ENCODE measurements around the gene PITPNC1.

DNA sequence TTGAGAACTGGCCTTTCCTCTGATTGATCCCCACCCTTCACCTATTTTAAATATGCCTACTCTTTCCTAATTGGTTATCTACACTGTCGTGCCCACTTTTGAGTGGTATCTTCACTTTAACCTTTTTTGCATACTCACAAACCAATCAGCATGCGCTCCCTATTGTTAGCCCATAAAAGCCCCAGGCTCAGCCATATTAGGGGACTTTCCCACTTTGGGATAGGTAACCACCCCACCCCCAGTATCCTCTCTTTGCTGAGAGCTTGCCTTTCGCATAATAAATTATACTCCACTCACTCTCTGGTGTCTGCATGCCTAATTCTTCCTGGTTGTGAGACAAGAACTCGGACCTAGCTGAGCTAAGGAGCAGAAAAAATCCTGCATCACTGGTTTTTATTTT, 281.2 kb downstream of the PITPNC1 start:
- TF ChIP-seq, protein P1, sequence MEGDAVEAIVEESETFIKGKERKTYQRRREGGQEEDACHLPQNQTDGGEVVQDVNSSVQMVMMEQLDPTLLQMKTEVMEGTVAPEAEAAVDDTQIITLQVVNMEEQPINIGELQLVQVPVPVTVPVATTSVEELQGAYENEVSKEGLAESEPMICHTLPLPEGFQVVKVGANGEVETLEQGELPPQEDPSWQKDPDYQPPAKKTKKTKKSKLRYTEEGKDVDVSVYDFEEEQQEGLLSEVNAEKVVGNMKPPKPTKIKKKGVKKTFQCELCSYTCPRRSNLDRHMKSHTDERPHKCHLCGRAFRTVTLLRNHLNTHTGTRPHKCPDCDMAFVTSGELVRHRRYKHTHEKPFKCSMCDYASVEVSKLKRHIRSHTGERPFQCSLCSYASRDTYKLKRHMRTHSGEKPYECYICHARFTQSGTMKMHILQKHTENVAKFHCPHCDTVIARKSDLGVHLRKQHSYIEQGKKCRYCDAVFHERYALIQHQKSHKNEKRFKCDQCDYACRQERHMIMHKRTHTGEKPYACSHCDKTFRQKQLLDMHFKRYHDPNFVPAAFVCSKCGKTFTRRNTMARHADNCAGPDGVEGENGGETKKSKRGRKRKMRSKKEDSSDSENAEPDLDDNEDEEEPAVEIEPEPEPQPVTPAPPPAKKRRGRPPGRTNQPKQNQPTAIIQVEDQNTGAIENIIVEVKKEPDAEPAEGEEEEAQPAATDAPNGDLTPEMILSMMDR (IDR thresholded peaks at IDR 0.05), result no peak
- no peak for TF ChIP-seq POLR2A (IDR thresholded peaks at IDR 0.05)

All from Peyer's patch (tissue), 4 donors.